SK-N-SH (cell line): ENCODE results near the gene UST.

Source experiments
- CTCF ChIP-seq: fragments of 200-600 bp; sonication (generic); IDR thresholded peaks from 2 replicates; pipeline ENCODE4 v1.6.1; 2017; ENCODE audit warnings: antibody characterized with exemption, mild to moderate bottlenecking, moderate library complexity
- EZH2phosphoT487 ChIP-seq: fragments of 200-600 bp; sonication (generic); IDR thresholded peaks from 2 replicates; pipeline ENCODE4 v1.6.1; 2017; ENCODE audit warnings: low read depth, mixed run types, mild to moderate bottlenecking, antibody characterized with exemption, moderate library complexity, borderline replicate concordance
- PBX3 ChIP-seq: IDR thresholded peaks from 2 replicates; pipeline ENCODE4; 2012
- POLR2AphosphoS5 ChIP-seq: IDR thresholded peaks from 2 replicates; pipeline ENCODE4 v1.6.1; 2012; ENCODE audit warnings: low read depth, low read length
- RXRA ChIP-seq: IDR thresholded peaks from 2 replicates; pipeline ENCODE4 v1.4.0; 2012; ENCODE audit warnings: low read depth, mild to moderate bottlenecking, borderline replicate concordance
- TF ChIP-seq, protein P1 (sequence below): IDR thresholded peaks from 2 replicates; pipeline ENCODE4 v1.6.1; 2012; ENCODE audit warnings: mild to moderate bottlenecking, low read depth, low read length, moderate library complexity

DNA sequence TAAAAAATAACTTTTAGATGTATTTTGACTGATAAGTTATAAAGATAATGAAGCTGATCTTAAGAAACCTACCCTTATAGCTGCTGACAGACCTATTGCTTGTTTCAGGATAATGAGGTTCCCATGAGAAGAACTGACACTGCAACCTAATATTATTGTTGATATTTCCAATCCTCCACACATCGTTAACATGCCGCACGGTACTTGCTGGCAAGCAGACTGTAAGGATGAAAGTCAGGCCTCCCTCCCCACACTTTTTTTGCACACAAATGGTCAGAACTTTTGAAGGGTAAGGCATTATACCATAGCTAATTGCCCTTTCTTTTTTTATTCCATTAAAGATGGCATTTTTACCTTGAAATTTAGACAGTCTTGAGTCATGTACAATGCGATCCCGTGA is 210.9 kb downstream of the UST start:
- no peak for TF ChIP-seq CTCF
- TF ChIP-seq, protein P1, sequence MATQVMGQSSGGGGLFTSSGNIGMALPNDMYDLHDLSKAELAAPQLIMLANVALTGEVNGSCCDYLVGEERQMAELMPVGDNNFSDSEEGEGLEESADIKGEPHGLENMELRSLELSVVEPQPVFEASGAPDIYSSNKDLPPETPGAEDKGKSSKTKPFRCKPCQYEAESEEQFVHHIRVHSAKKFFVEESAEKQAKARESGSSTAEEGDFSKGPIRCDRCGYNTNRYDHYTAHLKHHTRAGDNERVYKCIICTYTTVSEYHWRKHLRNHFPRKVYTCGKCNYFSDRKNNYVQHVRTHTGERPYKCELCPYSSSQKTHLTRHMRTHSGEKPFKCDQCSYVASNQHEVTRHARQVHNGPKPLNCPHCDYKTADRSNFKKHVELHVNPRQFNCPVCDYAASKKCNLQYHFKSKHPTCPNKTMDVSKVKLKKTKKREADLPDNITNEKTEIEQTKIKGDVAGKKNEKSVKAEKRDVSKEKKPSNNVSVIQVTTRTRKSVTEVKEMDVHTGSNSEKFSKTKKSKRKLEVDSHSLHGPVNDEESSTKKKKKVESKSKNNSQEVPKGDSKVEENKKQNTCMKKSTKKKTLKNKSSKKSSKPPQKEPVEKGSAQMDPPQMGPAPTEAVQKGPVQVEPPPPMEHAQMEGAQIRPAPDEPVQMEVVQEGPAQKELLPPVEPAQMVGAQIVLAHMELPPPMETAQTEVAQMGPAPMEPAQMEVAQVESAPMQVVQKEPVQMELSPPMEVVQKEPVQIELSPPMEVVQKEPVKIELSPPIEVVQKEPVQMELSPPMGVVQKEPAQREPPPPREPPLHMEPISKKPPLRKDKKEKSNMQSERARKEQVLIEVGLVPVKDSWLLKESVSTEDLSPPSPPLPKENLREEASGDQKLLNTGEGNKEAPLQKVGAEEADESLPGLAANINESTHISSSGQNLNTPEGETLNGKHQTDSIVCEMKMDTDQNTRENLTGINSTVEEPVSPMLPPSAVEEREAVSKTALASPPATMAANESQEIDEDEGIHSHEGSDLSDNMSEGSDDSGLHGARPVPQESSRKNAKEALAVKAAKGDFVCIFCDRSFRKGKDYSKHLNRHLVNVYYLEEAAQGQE = no peak
- no peak for TF ChIP-seq POLR2AphosphoS5
- TF ChIP-seq PBX3 = no peak
- TF ChIP-seq RXRA = no peak
- no peak for TF ChIP-seq EZH2phosphoT487
